D721Med (cell line): Measurements from ENCODE around the gene DGKG.

Source experiments
- DNase-seq: peaks from one replicate; pipeline ENCODE4 v3.0.0; 2011; ENCODE audit warnings: low spot score; ENCODE audit not compliant: insufficient read length
- FAIRE-seq: peaks from 2 replicates; lab custom pipeline; 2011; peaks lifted over from hg19 to GRCh38; lab: Jason Lieb, UNC
- CTCF ChIP-seq: IDR thresholded peaks from 2 replicates; pipeline ENCODE4 v1.5.1; 2012; ENCODE audit warnings: mild to moderate bottlenecking, control low read depth; ENCODE audit not compliant: insufficient read depth; ENCODE audit errors: missing control alignments

The DGKG gene

GRCh38 chr3:186166491-186167288, 195.3 kb downstream of the DGKG start:
- no peak for DNase-seq
- no peak for TF ChIP-seq CTCF
- FAIRE-seq = no peak

DNA sequence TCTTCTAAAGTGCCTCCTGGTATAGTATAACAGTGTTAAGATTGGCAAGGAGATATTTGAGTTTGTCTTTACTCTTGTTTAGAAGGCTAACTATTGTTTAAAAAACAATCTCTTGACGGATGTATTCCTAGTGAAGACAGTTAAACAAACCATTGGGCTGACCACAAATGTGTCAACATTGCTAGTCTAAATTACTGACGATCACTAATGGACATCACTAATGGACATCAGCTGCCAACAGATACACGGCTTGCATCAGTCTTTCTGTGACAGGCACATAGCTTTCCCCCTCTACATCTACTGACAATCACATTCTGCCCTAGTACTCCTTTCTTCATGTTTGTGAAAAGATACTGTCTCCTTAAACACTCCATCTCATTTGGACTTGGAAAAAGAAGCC, 196.0 kb downstream of the DGKG start:
- FAIRE-seq (no peak), DNase-seq (no peak)
- TF ChIP-seq CTCF = no peak

DNA sequence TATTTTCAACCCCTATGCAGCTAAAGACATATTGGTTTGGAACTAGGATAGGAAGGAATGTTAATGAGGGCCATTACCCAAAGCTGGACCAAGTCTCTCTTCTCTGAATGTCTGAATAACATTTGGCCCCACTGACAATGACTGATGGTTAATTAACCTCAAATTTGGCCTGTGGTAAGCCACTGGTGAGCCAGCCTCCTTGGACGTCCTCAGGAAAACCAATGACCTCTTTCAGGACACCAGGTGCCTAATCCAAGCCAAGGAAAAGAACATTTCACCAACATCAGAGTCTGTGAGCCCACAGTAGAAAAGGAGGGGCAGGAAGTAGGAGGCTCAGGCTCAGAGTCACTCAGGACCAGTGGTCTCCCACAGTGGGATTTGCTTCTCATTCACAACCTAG, 196.7 kb downstream of the DGKG start:
- FAIRE-seq = no peak
- DNase-seq = no peak
- no peak for TF ChIP-seq CTCF

GRCh38 chr3:186164696-186165095, 197.3 kb downstream of the DGKG start:
- TF ChIP-seq CTCF = no peak
- no peak for DNase-seq

DNA sequence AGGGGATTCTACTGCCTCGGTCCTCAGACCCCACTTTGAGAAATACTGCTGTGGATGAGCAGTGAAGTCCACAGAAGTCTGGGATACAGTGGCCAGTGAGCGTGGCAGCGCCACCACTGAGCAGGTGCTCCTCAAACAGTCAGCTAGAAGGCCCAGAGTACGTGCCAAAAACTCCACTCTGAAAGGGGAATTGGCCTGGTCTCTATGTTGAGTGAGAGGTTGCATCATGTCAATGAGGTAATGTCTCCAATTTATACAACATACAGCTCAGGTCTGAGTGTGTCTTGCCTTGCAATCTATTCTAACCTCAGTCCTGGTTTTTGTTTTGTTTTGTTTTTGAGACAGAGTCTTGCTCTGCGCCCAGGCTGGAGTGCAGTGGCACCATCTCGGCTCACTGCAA, 199.8 kb downstream of the DGKG start:
- no peak for DNase-seq
- TF ChIP-seq CTCF = no peak
- no peak for FAIRE-seq

More at GRCh38 chr3:186164696-186165095, 197.3 kb downstream of the DGKG start:
- no peak for FAIRE-seq

- no peak for TF ChIP-seq CTCF
- FAIRE-seq = no peak
Measured at GRCh38 chr3:186160691-186161243, 201.3 kb downstream of the DGKG start.

GRCh38 chr3:186154641-186155040, 207.4 kb downstream of the DGKG start:
- DNase-seq = no peak
- no peak for FAIRE-seq
- TF ChIP-seq CTCF = no peak

More at GRCh38 chr3:186160691-186161243, 201.3 kb downstream of the DGKG start:
- no peak for DNase-seq
